GM10266 (cell line): ENCODE results near the gene GHRH.

Experiments
- DNase-seq: peaks from one replicate; pipeline ENCODE4 v3.0.0; 2012; ENCODE audit errors: extremely low spot score
- CTCF ChIP-seq: IDR thresholded peaks from 2 replicates; pipeline ENCODE4 v1.5.1; 2012; ENCODE audit warnings: mild to moderate bottlenecking, low read depth; ENCODE audit not compliant: control insufficient read depth, insufficient read depth; ENCODE audit errors: missing control alignments

GHRH gene

GRCh38 chr20:37297066-37297736 lies 35.6 kb upstream of the GHRH start:
- no peak for DNase-seq
- TF ChIP-seq CTCF = no peak

- no peak for TF ChIP-seq CTCF
These were observed 34.8 kb upstream of the GHRH start for GRCh38 chr20:37296371-37296770.

GRCh38 chr20:37295595-37295994 lies 34.0 kb upstream of the GHRH start:
- DNase-seq = no peak
- TF ChIP-seq CTCF = no peak

More at GRCh38 chr20:37296371-37296770, 34.8 kb upstream of the GHRH start:
- no peak for DNase-seq

- TF ChIP-seq CTCF = no peak
- DNase-seq = no peak
These were observed 33.4 kb upstream of the GHRH start for GRCh38 chr20:37295001-37295400.

- DNase-seq = no peak
- no peak for TF ChIP-seq CTCF
These were observed 32.8 kb upstream of the GHRH start for GRCh38 chr20:37294262-37294981.

GRCh38 chr20:37293301-37293943 lies 31.8 kb upstream of the GHRH start:
- no peak for DNase-seq

More at GRCh38 chr20:37293301-37293943, 31.8 kb upstream of the GHRH start:
- no peak for TF ChIP-seq CTCF
